Stimulated activated CD8-positive, alpha-beta memory T cell treated with anti-CD3 and anti-CD28 coated beads, Interleukin-2, amount 100 ng/mL, for 1 hour (primary cell): ENCODE data around the gene ABLIM1.

ENCODE experiments used
- DNase-seq, 2 donors: peaks; one replicate each; pipeline ENCODE4 v3.0.0-alpha.2; 2020; ENCODE audit warnings: low read depth in 2 of 2

ABLIM1 gene

DNA sequence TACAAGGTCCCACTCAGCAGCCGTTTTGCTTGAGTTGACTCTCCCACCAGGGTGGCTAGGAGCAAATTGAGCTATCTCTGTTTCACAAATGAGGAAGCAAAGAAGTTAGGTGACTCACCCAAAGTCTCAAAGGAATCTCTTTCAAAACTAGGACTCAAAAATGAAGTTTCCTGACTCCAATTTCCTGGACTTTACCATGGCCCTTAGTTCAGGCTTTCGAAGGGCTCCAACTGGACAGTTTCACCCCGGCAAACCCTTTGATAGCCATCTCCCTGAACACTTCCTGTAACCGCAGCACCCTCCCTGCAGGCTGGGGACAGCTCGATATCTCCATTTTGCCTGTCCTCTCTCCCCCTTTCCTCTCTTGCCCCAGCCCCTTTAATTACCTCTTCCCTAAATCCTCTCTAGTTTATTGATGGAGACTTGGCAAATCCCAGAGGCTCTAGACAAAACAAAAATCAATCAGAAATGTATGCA is 249.1 kb downstream of the ABLIM1 start:
- DNase-seq: no peak

DNA sequence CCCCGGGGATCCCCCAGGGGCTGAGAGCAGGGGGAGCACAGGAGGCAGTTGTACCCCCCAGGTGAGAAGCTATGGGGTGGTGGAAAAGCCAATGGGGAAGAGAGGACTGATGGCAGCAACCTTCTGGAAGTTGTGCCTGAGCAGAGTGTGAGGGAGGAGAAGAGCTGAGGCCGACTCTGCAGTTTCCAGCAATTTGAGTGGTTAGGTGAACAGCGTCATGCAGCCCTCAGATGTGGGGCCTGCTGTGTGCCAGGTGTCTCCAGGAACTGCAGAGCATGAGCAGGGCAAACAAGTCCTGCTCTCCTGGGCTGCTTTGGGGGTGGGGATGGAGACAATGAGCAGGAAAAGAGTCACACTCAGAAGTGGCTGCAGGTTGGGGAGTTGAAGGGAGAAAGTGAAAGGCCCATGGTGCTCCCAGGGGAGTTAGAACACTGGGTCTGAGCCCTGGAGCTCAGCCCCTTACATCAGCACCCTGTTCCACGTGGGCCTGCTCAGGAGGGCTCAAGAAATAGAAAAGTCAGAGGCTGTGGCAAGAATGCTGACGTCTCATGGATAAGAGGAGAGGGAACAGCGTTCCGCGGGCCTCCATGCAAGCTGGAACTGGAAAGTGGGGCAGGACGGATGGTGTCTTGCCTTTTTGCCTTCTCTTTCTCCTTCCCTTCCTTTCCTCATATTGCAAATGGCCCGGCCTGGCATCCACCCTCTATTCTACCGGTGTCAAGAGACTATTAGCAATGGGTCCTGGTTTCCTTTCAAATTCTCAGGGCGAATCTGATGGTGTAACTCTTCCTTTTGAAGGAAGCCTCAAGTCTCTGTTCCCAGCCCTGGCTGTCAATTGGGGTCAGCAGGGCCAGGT is 249.7 kb downstream of the ABLIM1 start:
- no peak for DNase-seq

DNA sequence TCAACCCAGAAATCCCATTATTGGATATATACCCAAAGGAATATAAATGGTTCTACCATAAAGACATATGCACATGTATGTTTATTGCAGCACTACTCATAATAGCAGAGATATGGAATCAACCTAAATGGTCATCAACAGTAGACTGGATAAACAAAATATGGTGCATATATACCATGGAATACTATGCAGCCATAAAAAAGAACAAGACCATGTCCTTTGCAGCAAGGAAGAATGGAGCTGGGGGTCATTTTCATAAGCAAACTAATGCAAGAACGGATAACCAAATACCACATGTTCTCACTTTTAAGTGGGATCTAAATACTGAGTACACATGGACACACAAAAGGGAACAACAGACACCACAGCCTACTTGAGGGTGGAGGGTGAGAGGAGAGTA is 251.6 kb downstream of the ABLIM1 start:
- no peak for DNase-seq

DNA sequence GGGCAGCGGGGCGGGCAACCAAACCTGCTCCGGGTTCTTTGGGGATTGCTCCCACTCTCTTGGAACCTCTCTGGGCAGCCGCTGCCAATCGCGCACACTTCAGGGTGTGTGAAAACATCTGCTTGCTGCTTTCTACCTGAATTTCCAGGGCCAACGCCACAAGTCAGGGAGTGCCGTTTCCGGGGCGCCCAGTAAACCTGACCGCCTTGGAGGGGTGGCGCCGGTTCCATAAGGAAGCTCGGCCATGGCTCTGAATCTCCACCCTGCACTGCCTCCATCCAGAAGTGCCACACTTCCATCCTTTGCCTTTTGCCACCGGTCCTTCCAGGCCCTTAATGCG is 253.1 kb downstream of the ABLIM1 start:
- no peak for DNase-seq

DNA sequence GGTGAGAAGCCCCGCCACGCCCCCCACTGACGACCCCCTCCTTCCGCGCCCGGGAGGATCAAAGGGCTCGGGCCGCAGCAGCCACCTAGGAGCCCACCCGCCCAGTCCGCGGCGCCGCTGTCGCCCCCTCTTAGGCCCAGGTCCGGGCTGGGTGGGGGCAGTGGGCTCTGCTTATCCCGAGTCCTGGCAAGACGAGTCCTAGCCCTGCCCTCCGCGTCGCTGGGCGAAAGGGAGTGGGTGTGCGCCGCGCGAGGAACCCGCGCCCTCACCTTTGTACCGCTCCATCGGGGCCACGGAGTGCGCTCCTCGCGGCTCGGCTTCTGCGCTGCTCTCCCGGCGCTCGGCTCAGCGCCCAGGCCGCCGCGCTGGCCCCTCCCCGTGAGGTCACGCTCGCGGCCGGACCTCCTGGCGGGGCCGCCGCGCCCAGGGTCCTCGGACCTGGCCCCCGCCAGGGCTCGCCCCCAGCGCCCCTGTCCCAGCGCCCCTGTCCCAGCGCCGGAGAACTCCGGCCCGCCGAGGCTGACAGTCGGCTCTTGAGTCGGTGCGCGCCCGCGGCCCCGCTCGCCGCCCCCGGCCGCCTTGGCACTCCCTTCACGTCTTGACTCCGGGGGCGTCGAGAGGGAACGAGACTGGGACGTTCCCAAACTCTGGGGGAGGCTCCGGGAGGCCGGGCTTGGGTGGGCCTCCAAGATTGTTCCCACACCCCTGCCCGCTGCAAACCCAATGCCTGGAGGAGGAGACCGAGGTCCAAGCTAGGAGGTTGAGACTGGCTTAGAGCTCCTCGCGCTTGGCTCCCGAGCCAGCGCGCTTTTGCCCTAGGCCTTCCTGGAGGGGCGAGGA is 253.7 kb downstream of the ABLIM1 start, which contains the start of gene AFAP1L2:
Gene AFAP1L2 (minus strand): TSS at position 332 of the 840 bp plus-strand sequence. CDS start 47 bp downstream, at position 285.
- no peak for DNase-seq

DNA sequence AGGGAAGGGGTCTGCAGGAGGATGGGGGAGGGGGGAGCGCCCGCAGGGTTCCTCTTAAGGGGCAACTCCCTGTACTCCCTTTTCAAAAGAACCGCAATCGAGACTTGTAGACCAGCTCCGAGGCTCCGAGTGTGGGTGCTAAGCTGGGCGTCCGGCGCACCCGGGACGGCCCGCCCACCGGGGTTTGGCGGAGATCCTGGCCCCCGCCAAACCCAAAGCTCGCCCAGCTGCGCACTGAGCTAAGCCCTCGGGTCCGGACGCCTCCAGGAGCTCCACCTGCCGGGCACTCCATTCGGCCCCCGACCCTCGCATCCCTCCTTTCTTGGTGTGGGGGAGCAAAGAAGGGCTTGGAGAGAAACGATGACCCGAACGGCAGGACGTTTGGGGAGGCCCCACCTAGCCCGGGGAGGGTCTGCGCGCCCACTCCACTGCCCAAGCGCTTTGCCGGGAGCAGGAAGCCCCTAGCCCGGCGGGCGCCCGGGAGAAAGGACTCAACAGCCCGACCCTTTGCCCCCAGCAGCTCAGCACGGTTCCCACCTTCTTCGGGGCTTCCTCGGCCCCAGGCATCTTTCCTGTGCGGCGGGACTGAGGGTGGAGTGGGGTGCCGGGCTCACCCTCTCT is 254.4 kb downstream of the ABLIM1 start:
- DNase-seq: no peak

DNA sequence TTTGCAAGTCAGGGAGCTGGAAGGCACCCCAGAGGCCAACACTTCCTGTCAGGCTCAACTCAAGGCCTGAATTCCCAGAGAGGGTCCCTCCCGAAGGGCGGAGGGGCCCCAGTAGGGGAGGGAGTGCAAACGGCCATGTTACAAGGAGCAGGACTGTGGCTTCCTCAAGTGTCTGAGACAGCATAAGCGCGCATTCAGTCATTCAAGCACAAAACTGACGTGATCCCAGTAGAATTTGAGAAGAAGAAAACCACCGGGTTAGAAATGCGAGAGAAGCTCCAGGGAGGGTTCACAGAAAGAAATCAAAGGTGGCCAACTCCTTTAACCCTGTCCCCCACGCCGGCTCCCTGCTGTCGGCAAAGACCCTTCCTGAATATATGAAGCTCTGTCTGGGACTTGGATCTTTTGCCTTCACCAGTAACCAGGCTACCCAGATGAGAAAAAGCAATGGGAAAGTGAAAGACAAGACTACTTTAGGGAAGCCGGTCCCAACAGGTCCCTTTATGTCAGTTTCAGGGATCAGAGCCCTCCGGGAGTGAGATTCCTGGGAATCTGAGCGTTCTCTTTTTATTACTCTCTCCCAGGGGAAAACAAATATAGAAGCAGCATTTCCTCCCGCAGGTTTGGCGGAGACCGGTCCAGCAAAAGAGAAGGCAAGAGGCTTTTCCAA is 255.1 kb downstream of the ABLIM1 start:
- DNase-seq: no peak

DNA sequence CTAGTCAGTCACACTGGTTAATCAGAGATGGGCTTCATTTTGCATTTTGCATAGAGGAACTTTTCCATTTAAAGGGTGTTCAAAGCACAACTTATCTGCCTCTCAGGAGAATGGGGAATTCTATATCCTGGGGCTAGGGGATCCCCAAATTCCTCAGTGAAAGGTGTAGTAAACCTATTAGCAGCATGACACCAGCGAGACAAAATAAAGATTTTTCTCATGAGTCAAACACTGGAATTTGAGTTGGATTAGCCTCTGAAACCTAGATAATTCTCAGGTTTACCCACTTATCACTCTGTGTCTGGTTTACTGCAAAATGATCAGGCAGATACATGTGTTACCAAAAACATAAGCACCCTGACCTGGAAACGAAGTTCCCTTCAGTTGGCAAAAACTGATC is 255.8 kb downstream of the ABLIM1 start:
- DNase-seq: no peak

DNA sequence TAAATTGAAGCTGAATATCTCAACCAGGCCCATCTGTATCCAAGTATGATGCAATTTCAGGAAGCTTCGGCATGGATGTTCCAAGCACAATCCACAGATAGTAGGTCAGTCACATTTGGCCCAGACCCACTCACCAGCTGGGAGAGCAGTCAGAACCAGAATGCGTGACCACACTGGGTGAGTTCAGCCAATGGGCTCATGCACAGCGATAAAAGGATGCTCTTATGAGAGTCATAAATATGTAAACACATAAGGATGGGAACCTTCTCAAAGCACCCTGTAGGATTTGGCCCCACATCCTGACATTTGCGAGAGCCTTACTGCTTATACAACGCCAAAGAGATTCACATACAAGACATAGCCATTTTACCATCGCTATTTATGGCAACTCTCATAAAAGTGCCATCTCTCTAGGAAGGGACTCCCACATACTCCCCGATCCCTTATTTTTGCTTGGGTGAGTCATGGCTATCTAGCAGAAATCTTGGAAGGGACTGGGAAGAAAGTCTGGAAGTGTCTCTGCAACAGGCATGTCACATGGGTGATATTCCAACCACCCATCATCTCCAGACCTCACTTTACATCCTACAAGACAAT is 256.8 kb downstream of the ABLIM1 start:
- no peak for DNase-seq

DNA sequence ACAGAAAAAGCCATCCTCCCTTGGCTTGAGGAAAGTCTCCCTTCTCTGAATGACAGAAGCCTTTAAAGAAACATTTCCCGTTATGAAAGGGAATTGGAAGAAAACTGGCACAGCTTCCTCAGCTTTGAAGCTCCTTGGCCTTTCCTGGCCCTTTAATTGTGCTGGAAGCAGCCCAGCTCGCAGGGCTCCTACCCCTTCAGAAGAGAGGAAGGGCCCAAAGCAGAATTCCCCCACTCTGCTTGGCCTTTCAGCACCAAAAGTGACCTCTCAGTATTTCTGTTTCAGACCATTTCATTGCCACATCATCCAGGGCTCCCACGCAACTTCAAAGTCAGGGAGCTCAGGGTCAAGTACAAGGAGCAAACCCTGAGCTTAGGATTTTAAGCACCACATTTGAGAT is 258.0 kb downstream of the ABLIM1 start:
- no peak for DNase-seq

DNA sequence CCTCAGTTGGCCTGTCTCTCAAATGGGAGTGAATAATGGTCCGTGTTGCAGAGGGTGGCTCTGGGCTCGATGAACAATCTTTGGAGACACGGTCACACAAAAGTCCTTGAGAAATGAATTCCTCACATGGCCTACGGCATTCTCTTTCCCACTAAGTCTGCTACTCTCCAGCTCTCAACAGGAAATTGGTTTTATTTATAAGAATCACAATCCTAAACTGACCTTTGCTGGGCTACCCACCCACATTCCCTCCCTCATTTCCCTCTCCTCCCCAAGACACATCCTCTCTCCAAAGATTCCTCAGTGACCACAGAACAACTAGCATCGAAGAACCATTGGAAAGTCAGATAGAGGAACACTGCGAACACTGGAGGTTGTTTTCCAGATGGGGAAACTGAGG is 258.5 kb downstream of the ABLIM1 start:
- DNase-seq: no peak

DNA sequence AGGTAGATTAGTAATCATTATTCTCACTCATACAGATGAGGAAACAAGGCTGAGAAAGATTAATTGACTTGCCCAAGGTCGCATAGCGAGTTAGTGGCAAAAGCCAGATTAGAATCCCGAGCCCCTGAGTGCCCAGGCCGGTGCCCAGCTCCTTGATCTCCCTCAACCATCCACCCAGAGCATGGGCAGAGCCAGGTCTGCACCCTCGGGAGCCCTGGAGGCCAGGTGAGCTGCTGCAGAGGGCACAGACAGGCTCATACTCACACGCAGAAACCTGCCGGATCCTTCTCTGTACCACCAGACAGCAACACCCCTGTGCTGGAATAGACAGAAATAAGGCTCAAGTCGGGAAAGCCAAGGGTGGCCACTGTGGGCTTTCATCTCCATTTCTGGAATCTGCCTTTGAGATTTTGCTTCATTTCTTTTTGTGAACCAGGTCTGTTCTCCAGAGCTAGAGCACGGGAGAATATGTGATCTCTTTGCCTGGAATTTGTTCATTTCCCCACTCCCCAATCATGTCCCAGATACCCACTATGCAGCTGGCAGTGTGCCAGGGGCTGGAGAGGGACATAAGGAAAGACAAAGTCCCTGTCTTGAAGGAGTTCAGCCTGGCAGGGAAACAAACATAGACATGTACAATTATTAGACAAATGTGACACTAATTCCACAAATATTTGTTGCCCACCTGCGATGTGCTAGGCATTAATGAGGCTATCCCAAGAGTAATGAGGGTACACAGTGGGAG is 259.3 kb downstream of the ABLIM1 start:
- DNase-seq: no peak

DNA sequence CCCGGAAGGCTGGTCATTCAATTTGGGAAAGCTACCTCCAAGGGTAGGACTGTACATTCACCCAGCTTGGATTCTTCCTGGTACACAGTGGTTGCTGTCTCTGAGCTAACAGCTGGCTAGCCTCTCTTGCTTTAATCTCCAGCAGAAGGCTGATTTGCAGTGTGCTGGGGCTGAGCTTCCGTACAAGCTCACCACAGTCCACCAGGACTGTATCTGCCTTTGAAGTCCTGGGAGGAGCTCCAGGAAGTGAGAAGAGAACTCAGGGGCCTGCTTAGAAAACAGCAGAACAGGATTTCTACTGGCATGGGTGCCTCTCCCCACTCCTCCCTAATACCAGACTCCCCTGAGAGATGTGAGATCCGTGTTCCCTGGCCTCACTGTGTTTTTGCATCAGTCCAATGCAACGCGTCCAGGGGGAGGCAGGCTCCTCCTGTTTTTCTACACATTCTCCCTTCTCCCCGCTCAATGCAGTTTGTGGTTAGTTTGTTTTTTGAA is 260.4 kb downstream of the ABLIM1 start:
- DNase-seq: no peak

DNA sequence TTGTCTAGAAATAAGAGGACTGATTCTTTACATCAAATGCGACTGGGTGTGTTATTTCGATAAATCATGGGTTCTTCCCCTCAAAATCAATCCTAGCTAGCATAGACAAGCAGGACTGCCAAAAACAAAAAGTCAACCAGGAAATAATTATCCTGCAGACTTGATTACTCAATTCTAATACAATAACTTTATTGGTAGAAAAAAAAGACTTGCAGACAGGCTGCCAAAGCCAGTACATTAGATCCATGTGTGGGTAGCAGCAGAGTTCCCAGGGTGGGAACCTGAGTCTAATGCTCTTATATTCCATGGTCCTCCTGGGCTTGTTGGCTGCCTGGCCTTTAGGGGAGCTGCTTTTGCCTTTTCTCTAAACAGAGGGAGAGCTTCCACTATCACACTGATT is 261.6 kb downstream of the ABLIM1 start:
- no peak for DNase-seq

DNA sequence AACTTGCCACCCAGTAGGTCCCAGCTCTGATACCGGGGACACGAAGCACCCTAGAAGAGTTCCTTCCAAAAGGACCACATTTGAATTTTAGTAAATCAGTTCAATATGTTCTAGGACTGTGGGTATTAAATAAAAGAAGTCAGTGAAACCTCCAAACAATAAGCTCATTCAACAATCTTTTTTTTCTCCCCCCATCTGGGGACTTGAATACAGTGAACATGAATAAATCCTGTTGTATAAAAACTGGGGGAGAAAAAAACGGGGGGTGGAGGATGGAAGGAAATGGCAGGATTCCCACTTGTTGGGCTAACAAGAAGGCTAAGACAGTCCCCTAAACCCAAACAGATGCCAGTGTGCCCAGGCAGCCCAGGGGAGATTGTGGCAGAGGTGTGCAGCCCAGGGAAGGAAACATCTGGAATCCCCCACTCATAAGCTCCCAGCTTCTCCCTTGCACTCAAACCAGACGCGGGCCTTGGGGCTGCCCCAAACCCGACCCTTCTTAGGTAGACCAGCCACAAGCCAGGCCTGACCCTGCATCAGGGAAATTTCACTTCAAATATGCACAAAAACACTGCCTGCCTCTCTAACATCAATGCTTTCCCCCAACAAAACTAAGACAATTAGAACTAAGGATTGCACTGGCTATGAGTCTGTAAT is 262.6 kb downstream of the ABLIM1 start:
- no peak for DNase-seq

DNA sequence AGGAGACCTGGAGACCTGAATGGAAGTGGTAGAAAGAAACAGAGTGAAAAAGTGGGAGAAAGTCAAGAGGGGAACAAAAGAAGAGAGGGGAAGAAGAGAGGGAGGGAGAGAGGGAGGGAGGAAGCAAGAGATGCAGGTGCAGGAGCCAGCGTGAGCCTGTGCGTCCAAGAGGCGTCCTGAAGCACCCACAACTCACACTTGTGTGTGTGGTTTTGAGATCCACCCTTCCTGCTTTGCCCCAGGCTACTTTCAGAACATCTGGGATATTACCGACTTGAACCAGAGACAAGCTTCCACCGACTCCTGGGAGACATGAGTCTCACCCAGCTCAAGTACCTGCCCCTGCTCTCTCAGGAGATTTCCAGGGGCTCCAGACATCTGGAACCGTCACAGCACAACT is 263.5 kb downstream of the ABLIM1 start:
- no peak for DNase-seq

DNA sequence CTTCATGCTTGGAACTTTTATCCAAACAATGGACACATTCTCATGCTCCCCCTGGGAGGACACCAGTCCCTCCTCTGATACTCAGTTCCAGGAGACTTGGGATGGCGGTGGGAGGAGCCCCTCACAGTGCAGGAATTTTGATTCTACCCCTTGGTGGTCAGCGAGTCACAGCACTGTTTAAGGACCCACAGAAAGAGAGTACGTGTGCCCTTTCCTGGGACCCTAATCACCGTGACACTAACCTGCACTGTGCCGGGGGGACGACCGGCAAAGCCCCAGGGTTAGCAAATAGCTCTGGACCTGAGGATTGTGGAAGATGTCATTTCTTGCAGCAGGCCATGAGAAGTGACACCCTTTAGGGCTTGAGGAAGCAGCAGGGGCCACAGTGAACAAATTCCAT is 264.2 kb downstream of the ABLIM1 start:
- no peak for DNase-seq

DNA sequence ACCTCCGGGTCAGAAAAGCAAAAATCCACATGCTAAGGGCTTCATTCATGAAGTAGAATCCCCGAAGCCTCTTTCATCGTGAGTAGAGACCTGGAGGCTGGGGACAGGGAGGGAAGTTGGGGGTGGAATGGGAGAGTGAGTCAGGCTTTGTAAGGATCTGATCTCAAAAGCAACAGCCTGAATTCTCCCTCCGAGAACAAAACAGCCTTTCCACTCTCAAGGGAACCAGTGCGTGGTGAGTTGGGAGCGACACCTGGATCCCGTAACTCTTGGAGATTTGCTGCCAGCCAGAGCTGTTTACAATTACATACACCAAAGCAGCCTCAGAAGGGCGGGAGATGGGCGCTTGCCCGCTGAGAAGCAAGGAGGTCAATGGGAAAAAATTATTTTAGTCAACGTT is 264.6 kb downstream of the ABLIM1 start:
- DNase-seq: no peak

DNA sequence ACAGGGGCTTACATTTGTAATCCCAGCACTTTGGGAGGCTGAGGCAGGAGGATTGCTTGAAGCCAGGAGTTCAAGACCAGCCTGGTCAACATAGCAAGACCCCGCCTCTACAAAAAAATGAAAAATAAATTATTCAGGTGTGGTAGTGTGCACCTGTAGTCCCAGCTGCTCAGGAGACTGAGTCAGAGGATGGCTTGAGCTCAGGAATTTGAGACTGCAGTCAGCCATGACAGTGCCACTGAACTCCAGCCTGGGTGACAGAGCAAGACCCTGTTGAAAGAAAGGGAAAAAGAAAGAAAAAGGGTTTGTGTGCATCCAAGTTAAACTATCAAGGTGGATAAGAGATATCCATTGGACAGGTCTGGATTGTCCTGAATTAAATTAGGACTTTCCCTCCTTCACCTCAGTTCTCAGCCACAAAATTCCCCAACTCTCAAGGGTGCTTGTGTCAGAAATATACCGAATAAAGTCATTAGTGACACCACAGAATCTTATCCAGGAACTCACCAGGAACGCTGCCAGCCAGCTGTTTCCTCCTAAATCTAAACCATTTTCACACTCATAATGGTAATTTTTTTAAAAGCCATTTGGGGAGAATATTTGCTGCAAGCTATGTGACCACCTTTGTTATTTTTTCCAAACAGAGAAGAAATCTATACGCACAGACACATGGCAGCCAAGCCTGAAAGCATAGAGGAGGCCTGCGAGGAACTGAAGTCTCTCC is 265.8 kb downstream of the ABLIM1 start:
- DNase-seq: no peak
